ENCODE measurements around the gene RRP1B.

DNA sequence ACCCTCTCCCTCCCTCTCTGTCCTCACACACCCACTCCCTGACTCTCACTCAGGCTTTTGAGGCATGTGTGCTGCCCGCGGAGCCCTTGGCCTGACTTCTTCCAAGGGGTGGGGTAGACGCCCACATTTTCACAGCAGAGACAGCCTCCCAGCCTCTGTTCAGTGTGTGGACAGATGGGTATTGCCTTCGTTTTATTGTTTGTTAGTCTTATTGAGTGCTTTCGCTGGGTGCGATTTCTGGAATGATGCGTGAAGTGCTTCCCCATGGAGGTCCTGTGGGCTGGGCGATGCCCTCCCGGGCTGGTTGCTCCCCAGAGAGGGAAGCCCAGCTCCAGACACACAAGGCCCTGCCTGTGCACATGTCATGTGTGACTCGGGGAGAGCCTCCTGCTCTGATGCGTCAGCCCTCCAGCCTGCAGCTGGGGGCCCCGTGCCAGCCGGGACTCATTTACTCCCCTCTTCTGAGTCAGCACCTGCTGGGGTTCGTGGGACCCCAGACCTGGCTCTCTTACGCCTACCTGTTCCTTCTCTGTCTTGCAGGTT lies 74.2 kb downstream of the RRP1B start:
- no peak for TF ChIP-seq EP300 (IDR thresholded peaks at IDR 0.05; ENCODE audit: low read length)
- TF ChIP-seq, protein P1, sequence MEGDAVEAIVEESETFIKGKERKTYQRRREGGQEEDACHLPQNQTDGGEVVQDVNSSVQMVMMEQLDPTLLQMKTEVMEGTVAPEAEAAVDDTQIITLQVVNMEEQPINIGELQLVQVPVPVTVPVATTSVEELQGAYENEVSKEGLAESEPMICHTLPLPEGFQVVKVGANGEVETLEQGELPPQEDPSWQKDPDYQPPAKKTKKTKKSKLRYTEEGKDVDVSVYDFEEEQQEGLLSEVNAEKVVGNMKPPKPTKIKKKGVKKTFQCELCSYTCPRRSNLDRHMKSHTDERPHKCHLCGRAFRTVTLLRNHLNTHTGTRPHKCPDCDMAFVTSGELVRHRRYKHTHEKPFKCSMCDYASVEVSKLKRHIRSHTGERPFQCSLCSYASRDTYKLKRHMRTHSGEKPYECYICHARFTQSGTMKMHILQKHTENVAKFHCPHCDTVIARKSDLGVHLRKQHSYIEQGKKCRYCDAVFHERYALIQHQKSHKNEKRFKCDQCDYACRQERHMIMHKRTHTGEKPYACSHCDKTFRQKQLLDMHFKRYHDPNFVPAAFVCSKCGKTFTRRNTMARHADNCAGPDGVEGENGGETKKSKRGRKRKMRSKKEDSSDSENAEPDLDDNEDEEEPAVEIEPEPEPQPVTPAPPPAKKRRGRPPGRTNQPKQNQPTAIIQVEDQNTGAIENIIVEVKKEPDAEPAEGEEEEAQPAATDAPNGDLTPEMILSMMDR (IDR thresholded peaks at IDR 0.05 in 2 of 3, conservative IDR thresholded peaks at IDR 0.05 in 1 of 3; ENCODE audit: insufficient read depth in 2 of 3, low read depth in 1 of 3, low read length in 3 of 3), result no peak
- TF ChIP-seq POLR2A (conservative IDR thresholded peaks at IDR 0.05), result no peak
- TF ChIP-seq SIN3B (IDR thresholded peaks at IDR 0.05; ENCODE audit: low read depth), result no peak
- no peak for TF ChIP-seq MYBL2 (IDR thresholded peaks at IDR 0.05; ENCODE audit: low read depth)
- TF ChIP-seq MYBL2 (CRISPR knock-in tag; IDR thresholded peaks at IDR 0.05; ENCODE audit: borderline replicate concordance), result no peak
- no peak for TF ChIP-seq TAF9B (IDR thresholded peaks at IDR 0.05; ENCODE audit: partially characterized antibody)
- no peak for TF ChIP-seq ZNF384 (IDR thresholded peaks at IDR 0.05; ENCODE audit: low read depth, low read length)
- TF ChIP-seq MEIS2 (IDR thresholded peaks at IDR 0.05; ENCODE audit: partially characterized antibody), result no peak
- TF ChIP-seq SMARCE1 (IDR thresholded peaks at IDR 0.05), result no peak

Measured in K562 (cell line).